Raji (cell line): ENCODE measurements around the gene SARNP.

Experiments used
- POLR2A ChIP-seq: IDR thresholded peaks from 2 replicates; pipeline ENCODE4 v1.6.1; 2011; ENCODE audit warnings: low read depth, low read length, control low read depth; ENCODE audit not compliant: insufficient read depth

Gene SARNP

GRCh38 chr12:55818140-55818728 is 710 bp upstream of the SARNP start:
- no peak for TF ChIP-seq POLR2A

DNA sequence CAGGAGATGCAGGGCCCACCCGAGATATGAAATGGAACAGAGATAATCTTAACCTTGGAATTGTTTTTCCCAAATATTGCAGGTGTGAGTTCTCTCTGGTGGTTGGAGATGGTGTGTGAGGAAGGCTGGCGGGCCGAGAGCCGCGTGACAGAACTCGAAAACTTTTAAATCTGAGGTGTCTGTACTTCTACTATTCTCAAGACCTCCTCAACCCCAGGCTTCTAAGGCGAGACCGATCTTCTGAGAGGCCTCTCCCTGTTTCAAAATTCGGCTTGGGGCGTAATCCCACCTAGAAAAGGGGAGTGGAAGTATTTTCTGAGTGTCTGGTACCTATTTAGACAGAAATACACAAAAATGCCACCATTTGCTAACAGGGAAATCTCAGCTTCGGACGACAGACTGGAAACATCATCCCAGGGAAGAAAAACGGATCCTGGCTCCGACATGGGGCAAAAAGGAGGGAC is 611 bp downstream of the SARNP start:
- no peak for TF ChIP-seq POLR2A

GRCh38 chr12:55815473-55815872 is 2.1 kb downstream of the SARNP start:
- no peak for TF ChIP-seq POLR2A

GRCh38 chr12:55814257-55814656 is 3.3 kb downstream of the SARNP start:
- TF ChIP-seq POLR2A = no peak

- no peak for TF ChIP-seq POLR2A
Measured at GRCh38 chr12:55812088-55812487, 5.4 kb downstream of the SARNP start.

- no peak for TF ChIP-seq POLR2A
Measured at GRCh38 chr12:55809274-55809673, 8.2 kb downstream of the SARNP start.

DNA sequence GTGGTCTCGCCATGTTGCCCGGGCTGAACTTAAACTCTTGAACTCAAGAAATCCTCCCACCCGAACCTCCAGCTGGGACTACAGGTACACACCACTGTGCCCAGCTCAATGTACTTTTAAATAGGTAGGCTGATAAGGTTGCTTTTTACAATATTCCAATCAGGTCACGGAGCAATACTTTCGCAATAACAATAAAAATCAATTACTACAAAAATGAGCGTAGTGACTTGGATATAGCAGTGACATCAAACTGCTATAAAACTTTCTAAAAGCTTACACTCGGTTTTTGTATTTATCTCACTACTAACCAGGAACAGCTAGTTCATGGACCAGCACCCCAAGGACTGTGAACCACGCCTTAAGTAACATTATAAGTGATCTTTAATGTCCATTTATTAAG is 10.5 kb downstream of the SARNP start:
- TF ChIP-seq POLR2A = no peak

GRCh38 chr12:55797550-55797949 is 20.0 kb downstream of the SARNP start:
- TF ChIP-seq POLR2A = no peak

DNA sequence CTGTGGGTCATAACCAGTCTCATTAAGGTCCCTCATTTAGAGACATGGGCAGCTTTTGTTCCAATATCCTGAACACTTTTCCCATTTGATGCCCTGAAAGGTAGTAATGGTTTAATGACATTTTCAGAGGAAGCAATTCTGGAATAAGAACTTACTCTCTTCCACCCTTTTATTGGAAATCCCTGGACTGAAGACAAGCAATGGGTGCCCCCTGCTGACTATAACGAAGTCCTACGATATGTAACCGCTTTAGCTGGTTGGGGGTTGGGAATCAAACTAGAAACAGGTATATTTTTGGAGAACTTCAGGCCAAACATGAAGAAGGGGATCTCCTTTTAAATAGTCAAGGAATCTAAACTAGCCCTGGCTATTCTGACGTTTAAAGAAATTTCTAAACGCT is 20.5 kb downstream of the SARNP start:
- no peak for TF ChIP-seq POLR2A

GRCh38 chr12:55795950-55796349 is 21.6 kb downstream of the SARNP start:
- TF ChIP-seq POLR2A = no peak

DNA sequence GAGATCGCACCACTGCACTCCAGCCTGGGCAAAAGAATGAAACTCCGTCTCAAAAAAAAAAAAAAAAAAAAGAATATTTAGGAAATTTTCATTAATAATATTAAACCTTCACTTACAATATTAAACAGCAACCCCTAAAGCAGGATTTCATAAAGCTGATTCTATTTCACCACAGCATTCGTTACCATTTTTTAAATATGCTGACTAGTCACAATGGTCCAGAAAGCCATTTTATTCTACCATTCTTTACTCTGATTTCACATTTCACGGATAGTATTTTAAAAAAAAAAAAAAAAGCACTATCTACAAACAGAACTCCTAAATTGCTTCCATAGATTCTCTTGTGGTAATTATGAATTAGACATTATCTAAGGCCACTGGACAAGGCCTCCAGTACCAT is 27.6 kb downstream of the SARNP start:
- no peak for TF ChIP-seq POLR2A

- TF ChIP-seq POLR2A = no peak
Measured at GRCh38 chr12:55789171-55789570, 28.4 kb downstream of the SARNP start.

- TF ChIP-seq POLR2A = no peak
Measured at GRCh38 chr12:55788546-55788945, 29.0 kb downstream of the SARNP start.

DNA sequence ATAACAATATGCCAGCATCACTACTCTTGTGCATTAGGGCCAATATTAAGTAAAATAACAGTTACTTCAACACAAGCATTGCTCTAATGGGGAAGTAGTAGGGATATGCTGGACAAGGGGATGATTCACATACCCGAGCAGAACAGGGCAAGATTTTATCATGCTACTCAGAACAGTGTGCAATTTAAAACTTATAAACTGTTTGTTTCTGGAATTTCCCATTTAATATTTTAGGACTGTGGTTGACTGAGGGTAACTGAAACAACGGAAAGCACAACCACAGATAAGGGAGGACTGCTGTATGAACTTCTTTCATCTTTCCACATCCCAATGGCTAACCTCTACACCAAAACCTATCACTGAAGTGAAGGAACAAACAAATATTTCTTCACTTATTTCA is 36.8 kb downstream of the SARNP start:
- no peak for TF ChIP-seq POLR2A

DNA sequence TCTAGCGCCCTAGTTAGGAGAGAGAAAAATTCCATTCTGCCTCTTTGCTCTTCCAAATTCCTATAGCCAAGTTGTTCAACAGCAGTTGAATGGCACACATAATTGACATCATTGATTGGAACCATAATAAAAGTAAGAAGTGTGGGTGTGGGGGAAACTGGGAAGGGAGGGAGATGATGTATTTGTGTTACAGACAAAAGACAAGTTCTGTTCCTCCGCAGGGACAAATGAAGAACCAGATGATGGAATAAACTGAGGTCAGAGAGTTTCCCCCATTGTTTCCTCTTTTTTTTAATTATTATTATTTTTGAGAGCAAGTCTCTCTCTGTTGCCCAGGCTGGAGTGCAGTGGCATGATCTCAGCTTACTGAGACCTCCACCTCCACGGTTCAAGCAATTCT is 39.7 kb downstream of the SARNP start:
- TF ChIP-seq POLR2A = no peak

DNA sequence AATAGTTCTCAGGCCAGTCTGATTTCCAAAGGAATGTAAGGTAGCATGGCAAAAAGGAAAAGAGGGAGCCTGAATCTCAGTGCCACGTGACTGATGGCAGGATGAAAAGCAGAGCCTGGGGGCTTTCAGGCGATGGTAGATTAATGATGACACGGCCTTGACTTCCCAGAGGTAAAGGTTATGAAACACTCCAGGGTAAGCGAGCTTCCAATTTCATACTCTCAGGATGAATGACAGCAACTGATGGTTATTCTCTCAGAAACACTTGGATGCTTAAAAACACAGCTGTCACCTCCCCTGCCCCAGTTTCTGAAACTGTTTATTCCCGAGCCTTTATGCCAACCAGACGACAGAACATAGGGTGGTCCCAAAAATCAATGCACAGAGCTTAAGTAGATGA is 45.8 kb downstream of the SARNP start:
- TF ChIP-seq POLR2A = no peak

DNA sequence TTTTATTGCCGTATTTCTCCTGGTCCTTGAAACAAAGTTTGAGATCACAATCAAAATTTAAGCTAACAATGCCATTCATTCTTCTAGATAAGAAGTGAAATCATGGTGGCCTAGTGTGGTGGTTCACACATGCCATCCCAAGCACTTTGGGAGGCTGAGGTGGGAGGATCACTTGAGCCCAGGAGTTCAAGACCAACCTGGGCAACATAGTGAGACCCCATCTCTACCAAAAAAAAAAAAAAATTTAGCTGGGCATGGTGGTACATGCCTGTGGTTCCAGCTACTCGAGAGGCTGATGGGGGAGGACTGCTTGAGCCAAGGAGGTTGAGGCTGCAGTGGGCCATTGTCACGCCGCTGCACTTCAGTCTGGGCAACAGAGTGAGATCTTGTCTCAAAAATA is 50.4 kb downstream of the SARNP start:
- TF ChIP-seq POLR2A = no peak
